ENCODE results near the gene ARRDC3. TPM values are rescaled to one million over a fixed set of nuclear protein-coding genes. Genes with fewer than 3 reads are reported as not detected.

The ARRDC3 gene
- total and polyA plus RNA-seq, 9 of the 15 experiments (the other 6 are each of a cell fraction or from before 2014, with no cell fraction given) = 15.3 to 58.1 (median 39.4) TPM

DNA sequence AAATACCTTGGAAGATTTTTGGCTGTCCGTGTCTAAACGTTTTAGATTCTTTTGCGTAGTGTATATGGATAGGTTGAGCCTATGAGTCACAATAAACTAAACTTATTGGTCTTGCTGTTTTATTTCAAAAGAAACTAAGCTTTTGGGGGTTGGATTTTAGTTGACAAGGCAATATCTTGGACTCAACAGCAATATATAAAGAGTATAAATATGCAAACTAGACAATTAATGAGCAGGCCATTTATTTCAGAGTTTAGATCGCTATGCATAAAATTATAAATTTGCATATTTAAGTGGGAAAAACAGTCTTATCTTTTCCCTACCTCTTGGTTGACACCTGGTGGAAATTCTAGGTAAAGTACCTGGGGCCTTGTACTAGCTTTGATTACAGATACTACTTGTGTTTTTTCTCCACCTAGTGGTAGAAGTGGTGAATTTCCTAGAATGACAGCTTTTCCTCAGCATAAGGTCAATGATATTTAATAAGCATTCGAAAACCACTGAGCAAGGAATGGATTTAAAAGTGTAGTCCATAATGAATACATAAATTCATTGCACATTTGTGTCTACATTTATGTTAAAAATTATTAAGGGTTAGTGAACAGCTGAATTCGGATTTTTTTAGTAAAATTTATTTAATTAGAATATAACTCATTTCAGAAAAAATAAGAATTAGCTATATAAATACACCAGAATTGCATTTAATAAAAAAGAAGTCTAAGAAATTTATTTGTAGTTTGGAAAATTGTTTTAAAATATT lies 1.7 kb upstream of the ARRDC3 start (continued):
- TF ChIP-seq, protein P1, sequence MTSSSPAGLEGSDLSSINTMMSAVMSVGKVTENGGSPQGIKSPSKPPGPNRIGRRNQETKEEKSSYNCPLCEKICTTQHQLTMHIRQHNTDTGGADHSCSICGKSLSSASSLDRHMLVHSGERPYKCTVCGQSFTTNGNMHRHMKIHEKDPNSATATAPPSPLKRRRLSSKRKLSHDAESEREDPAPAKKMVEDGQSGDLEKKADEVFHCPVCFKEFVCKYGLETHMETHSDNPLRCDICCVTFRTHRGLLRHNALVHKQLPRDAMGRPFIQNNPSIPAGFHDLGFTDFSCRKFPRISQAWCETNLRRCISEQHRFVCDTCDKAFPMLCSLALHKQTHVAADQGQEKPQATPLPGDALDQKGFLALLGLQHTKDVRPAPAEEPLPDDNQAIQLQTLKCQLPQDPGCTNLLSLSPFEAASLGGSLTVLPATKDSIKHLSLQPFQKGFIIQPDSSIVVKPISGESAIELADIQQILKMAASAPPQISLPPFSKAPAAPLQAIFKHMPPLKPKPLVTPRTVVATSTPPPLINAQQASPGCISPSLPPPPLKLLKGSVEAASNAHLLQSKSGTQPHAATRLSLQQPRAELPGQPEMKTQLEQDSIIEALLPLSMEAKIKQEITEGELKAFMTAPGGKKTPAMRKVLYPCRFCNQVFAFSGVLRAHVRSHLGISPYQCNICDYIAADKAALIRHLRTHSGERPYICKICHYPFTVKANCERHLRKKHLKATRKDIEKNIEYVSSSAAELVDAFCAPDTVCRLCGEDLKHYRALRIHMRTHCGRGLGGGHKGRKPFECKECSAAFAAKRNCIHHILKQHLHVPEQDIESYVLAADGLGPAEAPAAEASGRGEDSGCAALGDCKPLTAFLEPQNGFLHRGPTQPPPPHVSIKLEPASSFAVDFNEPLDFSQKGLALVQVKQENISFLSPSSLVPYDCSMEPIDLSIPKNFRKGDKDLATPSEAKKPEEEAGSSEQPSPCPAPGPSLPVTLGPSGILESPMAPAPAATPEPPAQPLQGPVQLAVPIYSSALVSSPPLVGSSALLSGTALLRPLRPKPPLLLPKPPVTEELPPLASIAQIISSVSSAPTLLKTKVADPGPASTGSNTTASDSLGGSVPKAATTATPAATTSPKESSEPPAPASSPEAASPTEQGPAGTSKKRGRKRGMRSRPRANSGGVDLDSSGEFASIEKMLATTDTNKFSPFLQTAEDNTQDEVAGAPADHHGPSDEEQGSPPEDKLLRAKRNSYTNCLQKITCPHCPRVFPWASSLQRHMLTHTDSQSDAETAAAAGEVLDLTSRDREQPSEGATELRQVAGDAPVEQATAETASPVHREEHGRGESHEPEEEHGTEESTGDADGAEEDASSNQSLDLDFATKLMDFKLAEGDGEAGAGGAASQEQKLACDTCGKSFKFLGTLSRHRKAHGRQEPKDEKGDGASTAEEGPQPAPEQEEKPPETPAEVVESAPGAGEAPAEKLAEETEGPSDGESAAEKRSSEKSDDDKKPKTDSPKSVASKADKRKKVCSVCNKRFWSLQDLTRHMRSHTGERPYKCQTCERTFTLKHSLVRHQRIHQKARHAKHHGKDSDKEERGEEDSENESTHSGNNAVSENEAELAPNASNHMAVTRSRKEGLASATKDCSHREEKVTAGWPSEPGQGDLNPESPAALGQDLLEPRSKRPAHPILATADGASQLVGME (CRISPR knock-in tag; IDR thresholded peaks at IDR 0.05) = no peak
- no peak for TF ChIP-seq NCOA1 (IDR thresholded peaks at IDR 0.05; ENCODE audit: low read depth)
- no peak for TF ChIP-seq E2F3 (CRISPR knock-in tag; IDR thresholded peaks at IDR 0.05)
- no peak for TF ChIP-seq ZNF23 (CRISPR knock-in tag; IDR thresholded peaks at IDR 0.05)
- TF ChIP-seq MAFF (IDR thresholded peaks at IDR 0.05; ENCODE audit: low read length) = peak; percentile 75
- peak; percentile 68 for TF ChIP-seq GATAD2B (IDR thresholded peaks at IDR 0.05; ENCODE audit: borderline replicate concordance)
- TF ChIP-seq CBFA2T2 (conservative IDR thresholded peaks at IDR 0.05) = no peak
- TF ChIP-seq CBX5 (IDR thresholded peaks at IDR 0.05; ENCODE audit: borderline replicate concordance, low read depth) = no peak
- no peak for TF ChIP-seq RBM14 (IDR thresholded peaks at IDR 0.05; ENCODE audit: borderline replicate concordance, insufficient read depth, low read depth, low read length)
- no peak for TF ChIP-seq MTA2 (IDR thresholded peaks at IDR 0.05; ENCODE audit: low read depth)
- no peak for TF ChIP-seq NBN (IDR thresholded peaks at IDR 0.05; ENCODE audit: low read depth)
- no peak for TF ChIP-seq ZNF766 (CRISPR knock-in tag; conservative IDR thresholded peaks at IDR 0.05)
- TF ChIP-seq TGIF2 (CRISPR knock-in tag; IDR thresholded peaks at IDR 0.05) = no peak
- no peak for TF ChIP-seq ZBTB7A (IDR thresholded peaks at IDR 0.05; ENCODE audit: borderline replicate concordance, control insufficient read depth, low read depth, low read length)
- peak; percentile 69 for TF ChIP-seq MAFK (IDR thresholded peaks at IDR 0.05; ENCODE audit: low read length)
- no peak for TF ChIP-seq KLF6 (CRISPR knock-in tag; IDR thresholded peaks at IDR 0.05; ENCODE audit: borderline replicate concordance)
- TF ChIP-seq ZNF431 (CRISPR knock-in tag; IDR thresholded peaks at IDR 0.05) = no peak
- 0 out of 2 replicates have a peak, but pooled peaks have one; percentile 30 for TF ChIP-seq HDGF (IDR thresholded peaks at IDR 0.05)
- no peak for TF ChIP-seq BRD4 (IDR thresholded peaks at IDR 0.05)
- TF ChIP-seq C11orf30 (IDR thresholded peaks at IDR 0.05; ENCODE audit: low read depth) = peak; percentile 94
- no peak for TF ChIP-seq ETV1 (tag; conservative IDR thresholded peaks at IDR 0.05; ENCODE audit: low read depth)
- no peak for TF ChIP-seq ATF1 (CRISPR knock-in tag; IDR thresholded peaks at IDR 0.05)
- peak; percentile 26; the same call in 1 of the 2 replicates for TF ChIP-seq ATF1 (tag; IDR thresholded peaks at IDR 0.05)
- TF ChIP-seq ASH1L (IDR thresholded peaks at IDR 0.05; ENCODE audit: borderline replicate concordance, low read depth, partially characterized antibody) = no peak
- TF ChIP-seq ARID3A (IDR thresholded peaks at IDR 0.05; ENCODE audit: borderline replicate concordance, low read depth, low read length) = peak; percentile 70; the same call in 1 of the 2 replicates
